NCI-H2227 (cell line): Measurements from ENCODE around the gene VAPB.
"Not testable (repeated sequence)": the region's sequence is repeated elsewhere in the genome, so short reads cannot be mapped to it uniquely, and the experiment has no call there.

Source experiments
- DNase-seq: peaks from one replicate; lab custom pipeline; 2025; ENCODE audit not compliant: unreplicated experiment; lab: John Stamatoyannopoulos, UW

VAPB gene, protein sequence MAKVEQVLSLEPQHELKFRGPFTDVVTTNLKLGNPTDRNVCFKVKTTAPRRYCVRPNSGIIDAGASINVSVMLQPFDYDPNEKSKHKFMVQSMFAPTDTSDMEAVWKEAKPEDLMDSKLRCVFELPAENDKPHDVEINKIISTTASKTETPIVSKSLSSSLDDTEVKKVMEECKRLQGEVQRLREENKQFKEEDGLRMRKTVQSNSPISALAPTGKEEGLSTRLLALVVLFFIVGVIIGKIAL

DNA sequence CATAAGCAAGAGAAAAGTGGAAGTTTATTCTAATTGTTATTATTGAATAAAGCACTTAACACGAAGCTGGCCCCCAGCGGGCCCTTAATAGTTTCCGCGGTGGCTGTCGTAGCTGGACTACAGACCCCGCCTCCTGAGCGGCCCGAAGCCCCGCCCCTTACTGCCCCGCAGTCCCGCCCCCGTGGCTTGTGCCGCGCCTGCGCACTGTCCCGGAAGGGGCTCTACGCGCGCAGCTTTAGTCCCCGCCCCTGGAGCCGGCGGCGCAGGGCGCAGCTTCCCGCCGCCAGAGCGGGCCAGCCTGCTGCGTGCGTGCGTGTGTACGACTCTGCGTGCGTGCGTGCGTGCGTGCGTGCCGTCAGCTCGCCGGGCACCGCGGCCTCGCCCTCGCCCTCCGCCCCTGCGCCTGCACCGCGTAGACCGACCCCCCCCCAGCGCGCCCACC lies at the start of gene VAPB:
Gene VAPB (plus strand): TSS at position 348 of the 442 bp plus-strand sequence. CDS start 231 bp downstream, outside the sequence.
- DNase-seq, result peak; percentile 98

DNA sequence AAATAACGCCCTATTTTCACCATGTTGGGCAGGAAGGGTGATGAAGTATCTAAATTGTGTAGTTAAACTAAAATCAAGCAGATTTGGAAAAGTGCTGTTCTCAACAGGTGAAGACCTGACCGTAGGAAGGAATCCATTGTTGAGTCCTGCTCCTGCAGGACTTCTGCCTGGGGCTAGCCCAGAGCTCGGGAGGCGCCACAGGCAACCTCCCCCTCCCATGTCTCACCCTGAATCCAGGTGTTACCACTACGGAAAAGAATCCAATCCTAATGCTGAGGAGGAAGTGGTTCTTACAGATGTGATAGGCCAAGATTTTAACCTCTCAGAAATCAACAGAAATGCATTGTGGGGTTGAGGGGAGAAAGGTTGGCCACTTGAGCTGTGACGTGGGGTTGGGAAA lies 49.3 kb upstream of the VAPB start:
- DNase-seq, result no peak

DNA sequence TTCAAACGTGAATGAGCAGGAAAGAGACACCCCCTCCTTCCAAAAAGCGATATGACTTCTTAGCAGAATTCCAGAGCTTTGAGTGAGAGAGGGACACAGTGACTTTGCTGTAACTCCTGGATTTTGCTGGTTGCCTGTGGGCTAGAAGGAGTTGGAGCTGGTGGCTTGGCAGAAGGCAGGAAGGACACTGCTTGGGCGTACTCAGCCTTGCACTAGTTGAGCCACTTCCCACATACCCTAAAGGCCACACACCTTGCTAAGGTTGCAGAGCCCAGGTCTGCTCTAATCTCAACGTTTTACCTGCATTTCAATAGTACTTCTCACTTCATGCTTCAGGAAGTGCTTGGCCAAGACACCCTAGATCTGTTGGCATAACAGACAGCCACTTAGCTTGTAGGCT lies 48.9 kb upstream of the VAPB start:
- no peak for DNase-seq

DNA sequence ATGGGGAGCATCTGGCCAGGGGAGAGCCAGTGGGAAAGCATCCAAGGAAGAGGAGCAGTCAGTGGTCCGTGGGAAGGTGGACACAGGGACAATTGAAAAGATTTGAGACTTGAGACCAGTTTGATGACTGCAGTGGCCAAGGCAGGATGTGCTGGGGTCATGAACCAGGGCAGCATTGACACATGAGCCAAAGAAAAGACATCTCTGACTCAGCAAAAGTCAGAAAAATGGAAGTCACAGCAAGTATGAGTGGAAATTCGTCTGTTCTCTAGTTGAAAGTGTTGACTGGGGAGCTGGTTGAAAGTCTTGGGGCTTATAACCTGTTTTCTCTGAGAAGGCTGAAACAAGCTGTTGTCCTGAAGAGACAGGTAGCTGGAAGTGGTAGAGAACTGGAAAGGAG lies 48.2 kb upstream of the VAPB start:
- no peak for DNase-seq

DNA sequence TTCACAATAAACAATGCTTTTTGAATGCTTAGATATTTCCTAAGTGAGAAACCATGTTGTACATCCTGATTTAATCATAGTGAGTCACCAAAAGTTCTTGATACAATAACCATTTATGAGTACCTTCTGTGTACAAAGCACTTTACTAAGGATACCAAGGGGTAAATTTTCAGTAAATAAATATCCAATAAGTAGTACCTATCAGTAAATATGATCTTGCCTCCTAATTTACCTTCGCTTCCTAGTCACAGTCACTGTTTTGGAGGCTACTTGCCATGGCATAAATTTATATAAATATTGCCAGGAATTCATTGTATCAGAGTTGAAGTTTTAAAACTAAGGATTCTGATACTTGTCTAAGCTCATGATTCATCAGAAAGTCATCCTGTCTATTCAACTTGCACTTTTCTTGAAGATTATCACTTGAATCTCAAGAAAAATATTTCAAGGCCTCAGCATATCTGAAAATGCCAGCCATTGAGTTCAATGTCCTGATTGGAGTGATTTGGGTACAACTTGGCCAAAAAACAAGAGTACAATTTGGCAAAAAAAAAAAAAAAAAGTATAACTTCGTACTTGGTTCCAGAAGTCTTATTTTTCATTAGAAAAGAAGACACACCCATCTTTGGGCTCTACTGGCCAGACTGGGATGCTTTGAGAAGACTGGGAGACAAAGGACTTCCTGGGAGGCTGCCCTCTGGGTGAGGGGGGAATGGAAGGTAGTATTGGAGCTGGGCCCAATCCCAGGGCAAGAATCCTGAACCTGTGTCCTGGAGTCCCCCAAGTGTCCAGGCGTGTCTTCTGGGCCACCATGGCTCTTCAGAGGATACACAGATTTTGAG lies 46.7 kb upstream of the VAPB start:
- DNase-seq, result no peak

DNA sequence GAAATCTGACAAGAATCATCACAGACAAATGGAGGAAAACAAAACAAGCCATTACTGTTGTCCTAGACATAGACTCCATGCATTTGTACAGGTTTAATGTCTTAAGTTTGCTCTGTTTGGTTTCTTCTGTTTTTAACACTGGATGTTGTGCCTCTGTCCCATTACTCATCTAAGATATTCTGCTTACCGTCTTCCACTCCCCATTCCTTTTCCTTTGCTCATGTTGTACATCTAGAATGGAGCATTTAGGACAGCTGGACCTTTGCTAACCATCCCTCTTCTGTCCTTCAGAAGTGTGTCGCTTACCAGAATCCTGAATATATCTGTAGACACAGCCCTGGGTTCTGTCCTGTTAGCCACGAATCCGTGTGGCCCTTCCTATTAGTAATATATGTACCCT lies 44.3 kb upstream of the VAPB start:
- DNase-seq, result no peak

DNA sequence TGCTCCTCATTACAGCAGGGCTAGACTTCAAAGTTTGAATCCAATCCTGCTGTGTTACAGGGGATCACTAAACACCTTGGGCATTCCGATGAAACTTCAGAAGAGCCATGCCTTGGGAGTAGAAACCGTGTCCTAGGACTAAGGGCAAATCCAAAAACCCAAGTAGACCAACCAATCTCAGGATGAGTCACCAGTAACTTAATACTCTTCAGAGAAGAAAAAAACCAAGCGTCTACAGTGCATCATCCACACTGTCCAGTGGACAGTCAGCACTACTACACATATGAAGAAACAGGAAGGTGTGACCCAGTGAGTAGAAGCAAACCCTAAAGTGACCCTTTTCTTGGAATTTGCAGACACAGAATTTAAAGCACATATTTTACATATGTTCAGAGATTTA lies 39.5 kb upstream of the VAPB start:
- DNase-seq, result no peak

DNA sequence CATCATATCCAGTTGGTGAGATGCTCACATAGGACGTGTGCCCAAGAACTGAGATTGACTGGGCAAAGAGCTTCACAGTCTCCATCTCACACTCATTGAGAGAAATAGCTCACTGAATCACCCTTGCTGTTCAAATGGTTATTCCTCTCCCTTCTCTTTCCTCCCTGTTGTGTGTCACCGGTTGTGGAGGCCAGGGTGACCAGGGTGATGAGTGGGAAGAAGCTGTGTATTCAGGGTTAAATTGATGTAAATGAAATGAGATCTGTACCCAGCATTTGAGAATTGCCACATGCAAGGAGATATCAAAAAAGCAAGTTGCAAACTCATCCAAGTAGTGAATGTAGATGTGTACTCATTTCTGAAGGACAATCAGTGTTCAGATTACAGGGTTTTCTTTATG lies 36.6 kb upstream of the VAPB start:
- DNase-seq, result no peak

DNA sequence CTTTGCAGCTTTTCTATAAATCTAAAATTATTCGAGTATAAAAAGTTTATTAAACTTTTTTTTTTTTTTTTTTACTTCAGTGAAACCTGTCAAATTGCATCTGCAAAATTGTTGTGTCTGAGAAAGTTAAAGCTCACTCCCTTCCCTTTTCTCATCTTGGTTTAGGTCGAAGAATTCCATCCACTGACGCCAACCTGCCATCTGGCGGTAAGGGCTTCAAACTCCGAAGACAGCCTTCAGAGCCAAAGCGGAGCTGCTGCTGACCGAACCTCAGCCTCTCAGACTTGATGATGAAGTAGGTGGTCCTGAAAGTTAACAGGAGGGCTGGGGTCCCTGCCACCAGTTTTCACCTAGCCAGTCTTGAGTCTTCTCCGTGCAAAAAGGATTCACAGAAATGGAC lies 29.6 kb upstream of the VAPB start:
- DNase-seq, result no peak

DNA sequence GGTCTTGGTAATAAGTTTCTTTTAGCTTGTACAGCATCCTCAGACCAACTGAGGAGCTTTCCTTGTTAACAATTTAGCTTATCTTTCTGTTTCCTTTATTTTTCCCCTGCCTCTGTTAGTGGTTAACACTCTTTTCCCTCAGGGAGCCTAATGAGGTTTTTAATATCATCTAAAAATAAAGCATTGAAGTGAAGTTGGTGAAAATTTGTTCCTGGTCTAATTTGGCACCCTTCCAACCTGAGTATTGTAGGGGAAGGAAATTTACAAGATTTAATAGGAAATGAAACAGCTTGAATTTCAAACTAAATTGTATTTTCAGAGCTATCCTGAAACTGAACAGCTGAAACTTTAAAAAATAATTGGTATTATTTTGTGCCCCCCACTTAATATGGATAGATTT lies 28.1 kb upstream of the VAPB start:
- no peak for DNase-seq

DNA sequence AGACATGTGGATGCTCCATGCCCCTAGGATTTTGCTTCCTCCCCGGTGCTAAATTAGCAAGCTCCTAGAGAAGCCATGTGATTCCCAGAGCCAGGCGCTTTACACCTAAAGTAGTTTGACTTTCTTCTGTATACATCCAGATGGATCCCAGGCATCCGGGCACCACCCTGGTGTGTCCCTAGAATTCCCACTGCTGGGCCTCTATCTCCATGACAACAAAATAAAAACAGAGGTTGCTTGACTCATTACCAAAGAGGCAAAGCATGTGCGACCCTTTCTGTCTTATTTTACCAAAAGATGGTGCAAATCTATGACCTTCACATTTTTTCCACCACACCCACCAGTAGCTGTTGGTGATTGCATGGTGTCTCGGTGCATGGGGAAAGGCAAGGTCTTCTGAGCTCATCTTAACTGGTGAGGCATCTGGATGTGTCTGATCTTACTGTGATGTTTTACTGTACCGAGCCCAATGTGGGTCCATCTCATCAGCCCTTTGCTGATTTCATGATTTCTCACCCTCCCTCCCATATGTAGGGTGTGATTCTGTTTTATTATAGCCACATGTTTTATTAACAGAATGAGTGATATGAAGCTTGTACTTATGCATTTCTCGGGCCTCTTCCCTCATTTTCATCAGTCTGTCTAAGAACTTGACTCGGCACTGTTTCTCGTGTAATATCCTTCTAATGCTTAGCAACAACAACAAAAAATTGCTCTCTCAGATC lies 27.4 kb upstream of the VAPB start:
- no peak for DNase-seq

DNA sequence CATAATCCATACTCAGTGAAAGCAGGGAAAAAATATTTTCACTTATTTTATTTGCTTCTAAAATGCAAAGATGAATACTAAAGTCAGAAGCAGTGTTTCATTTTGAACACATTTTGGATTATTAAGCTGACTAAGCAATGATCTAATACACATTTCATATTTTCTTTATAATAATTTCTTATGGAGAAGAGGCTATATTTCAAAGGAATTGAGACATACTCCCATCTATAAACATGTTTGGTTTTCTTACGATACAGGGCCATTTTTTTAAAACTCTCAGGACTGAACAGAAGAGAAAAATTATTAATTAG lies 26.9 kb upstream of the VAPB start:
- no peak for DNase-seq

DNA sequence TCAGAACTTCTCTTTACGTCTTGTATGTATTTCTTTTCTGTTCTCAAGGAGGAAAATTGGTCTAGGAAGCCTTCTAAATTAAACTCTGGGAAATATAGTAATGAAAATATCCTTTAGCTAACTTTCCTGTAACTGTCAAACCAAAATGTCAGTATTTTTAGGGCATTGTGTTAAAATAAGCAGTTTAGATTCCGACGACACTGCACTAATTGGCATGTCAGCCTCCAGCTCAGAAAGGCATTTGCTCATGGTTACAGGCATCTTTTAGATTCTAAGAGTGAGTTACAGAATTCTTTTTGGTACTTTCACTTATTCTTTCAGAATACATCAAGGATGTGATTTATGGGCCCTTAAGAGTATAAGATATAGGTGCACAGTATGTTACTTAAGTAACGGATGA lies 26.1 kb upstream of the VAPB start:
- DNase-seq, result no peak

DNA sequence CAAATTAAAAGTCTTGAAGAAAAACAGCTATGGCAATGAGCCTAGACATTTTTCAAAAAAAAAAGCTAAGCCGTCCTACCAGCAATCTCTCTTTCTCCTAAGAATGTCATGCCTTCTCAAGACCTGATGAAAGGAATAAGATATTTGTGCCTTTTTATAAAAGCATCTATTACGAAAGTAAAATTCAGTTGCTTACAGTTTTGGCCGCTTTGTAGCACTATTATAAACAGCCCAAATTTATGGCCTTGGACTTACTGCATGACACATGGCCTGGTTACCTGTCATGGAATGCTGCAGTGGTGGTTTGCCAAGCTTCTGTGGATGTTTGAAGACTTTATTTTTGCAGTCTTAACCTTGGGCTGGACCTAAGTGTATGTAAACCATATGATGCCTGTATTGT lies 22.2 kb upstream of the VAPB start:
- DNase-seq, result no peak

DNA sequence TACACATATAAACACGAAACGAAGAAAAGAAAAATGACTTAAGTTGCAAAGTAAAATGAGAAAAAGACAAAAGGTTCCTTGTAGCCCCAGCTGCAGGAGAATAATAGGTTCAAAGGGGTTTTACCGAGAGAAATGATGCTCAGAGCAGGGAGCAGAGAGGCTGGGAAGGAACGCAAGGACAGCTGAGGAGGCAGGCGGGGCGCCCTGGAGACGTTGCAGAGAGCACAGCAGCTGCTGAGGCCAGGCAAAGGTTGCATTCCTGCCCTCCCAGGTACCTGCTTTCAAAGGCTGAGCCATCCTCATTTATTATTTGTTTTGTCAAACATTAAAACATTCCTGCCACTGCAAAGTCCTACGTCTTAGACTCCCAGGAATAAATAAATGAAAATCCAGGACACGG lies 16.2 kb upstream of the VAPB start:
- DNase-seq, result no peak

DNA sequence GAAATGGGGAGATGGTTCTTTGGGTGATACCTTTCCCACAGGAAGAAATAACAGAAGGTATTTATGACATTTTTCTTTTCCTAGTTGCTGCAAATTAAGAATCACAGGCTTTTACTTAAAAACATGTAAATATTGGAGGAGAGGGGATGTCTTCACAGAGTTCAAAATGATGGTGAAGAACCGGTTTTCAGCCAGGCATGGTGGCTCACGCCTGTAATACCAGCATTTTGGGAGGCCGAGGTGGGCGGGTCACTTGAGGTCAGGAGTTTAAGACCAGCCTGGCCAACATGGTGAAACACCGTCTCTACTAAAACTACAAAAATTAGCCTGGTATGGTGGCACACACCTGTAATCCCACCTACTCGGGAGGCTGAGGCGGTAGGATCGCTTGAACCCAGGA lies 15.7 kb upstream of the VAPB start:
- DNase-seq, result not testable (repeated sequence)

DNA sequence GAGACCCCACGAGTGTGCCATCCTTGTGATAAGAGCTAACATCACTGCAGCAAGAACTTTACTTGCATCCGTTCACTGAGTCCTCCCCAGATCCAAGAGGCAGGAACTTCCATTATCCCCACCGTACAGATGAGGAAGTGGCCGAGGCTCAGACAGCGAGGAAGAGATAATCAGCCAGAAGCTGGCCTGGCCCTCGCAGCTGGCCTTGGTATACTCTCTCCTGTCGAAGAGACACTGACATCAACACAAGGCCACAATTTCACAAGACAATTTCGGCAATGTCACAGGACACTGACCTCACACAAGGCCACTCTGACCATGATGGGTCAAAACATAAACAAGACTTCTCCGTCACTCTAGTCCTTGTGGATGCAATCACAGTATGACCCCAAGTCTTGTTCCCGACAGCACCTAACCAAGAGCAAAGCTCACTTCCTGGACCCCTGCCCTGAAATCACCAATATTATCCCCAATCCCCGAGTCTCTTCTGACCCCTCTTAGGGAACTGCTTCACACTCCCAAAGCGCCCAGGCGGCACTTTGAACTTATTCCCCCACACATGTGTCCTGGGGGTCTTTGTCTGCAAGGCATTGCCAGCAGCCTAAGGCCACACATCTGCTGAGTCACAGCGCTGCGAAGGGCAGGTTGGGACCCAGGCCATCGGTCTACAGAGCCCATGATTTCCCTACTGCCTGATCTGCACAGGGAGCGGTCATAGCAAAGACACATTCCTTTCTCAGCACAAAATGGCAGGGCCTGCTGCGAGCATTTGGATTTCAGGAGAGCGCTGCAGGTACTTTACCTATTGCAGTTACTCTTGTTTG lies 14.8 kb upstream of the VAPB start:
- no peak for DNase-seq

DNA sequence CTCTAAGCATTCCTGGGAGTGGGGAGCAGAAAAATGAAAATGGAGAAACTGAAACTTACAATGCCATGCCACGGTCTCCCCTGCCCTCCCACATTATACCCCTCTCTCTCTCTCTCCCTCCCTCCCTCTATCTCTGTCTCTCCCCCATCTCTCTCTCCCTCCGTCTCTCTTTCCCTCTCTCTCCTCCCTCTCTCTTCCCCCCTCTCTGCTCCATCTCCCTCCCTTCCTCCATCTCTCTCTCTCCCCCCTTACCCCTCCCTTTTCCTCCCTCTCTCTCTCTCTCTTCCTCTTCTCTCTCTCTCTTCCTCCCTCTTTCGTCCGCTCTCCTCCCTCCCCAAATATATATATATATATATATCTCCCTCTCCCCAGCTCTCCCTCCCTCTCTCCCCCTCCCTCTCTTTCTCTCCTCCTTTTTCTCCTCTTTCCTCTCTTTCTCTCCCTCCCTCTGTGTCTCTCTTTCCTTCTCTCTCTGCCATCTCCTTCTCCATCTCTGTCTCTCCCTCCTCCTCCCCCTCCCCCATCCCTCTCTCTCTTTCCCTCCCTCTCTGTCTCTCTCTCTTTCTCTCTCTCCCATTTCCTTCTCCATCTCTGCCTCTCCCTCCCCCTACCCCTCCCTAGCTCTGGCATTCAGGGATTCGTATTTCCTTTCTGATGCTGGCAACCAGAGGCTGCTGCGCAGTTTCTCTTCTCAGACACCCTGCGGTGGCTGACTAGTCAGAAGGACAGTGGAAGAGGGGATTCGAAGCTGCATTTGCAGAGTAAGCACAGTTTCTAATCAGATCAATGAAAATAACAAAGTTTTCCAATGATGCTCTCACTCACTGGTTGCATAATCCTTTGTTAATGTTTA lies 13.9 kb upstream of the VAPB start:
- peak; percentile 9 for DNase-seq

DNA sequence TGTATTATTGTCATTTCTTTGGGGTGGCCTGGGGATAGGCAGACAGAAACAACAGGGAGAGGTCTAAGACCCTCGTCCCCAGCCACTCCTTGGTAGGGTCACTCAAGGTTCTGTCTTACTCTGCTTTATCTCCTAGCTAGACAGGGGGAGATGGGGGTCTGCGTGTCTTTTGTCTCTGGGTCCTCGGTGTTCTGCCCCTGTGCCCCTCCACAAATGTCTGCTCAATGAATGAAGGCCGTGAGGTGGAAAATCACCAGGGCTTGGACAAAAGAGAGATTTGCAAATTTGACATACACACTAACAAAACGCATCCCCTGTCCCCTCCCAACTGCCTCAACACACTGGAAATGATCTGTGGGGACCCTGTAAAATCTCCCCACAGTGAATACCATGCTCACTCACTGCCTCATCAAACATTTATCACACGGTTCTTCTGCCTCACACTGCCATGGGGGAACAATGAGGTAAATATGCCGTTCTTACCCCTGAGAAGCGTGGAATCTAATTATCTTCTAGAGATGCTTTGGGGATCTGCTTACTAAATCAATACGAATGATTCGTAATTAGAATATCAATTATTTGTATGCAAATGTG lies 13.2 kb upstream of the VAPB start:
- DNase-seq, result no peak

DNA sequence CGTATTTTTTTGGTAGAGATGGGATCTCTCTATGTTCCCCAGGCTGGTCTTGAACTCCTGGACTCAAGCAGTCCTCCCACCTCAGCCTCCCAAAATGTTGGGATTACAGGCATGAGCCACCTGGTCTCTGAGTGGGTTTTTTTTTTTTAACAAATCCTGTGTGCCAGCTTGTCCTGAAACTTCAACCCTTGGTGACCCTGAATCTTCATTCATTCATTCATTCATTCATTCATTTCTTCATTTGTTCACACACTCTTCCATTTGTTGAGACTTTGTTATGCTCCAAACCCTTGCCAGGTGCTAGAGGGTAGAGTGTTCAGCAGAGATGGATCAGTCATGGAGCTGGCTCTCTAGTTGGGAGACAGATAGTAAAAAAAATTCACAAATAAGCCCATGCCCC lies 12.0 kb upstream of the VAPB start:
- no peak for DNase-seq
